GM04504 (cell line): Measurements from ENCODE around the gene MED13L.
"Not testable (repeated sequence)": the region's sequence is repeated elsewhere in the genome, so short reads cannot be mapped to it uniquely, and the experiment has no call there.

Experiments used
- DNase-seq: peaks from one replicate; pipeline ENCODE4 v3.0.0-alpha.2; 2012; ENCODE audit warnings: low read depth

Gene MED13L

DNA sequence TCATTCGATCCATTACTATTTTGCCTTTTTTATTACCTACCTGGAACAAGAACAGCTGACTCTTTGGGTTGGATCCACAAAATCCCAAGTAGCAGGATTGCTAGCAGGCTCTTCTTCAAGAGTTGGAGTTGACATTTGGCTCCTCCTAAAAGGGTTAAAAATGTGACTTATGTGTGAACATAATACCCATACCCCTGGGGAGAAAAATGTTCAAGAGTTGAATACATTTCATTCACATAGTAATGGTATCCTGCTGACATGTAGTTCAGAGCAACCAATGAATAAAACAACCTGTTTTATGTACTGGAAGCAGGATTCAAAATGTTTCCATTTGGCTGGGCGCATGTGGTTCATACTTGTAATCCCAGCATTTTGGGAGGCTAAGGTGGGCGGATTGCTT lies 264.7 kb downstream of the MED13L start:
- DNase-seq: no peak

DNA sequence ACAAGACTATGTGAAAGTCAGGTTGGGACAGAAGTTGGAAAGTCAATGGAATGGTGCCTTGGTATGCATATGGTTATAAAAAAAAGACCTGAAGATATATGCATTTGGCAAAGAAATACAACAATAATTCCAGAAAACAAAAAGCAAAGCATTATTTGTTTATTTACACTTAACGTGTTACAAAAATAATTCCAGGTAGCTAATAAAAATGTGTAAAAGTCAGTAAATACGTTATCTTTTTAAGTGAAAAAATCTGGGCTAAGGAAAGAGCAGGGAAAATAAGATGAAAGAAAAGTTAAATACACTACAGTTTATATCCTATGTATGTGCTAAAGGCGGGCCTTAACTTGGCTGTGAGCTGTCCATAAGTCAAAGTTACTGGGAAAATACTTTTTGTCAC lies 266.3 kb downstream of the MED13L start:
- DNase-seq: no peak

DNA sequence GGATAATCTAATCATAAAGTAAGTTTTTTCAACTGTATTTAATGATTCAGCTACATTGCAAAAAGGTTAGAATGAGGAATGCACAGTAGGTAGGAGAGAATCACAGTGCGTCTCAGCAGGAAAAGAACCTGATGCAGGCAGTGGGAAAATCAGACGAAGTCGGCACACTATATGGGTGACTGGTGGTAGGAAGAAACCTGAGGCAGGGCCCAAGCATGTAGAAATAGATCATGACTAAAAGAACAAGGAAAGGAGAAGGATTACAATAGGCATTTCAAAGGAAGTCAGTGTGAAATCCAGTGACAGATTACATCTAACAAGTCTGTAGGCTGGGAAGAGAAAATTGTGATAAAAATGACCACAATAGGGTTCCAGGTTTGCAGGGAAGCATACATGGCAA lies 267.0 kb downstream of the MED13L start:
- no peak for DNase-seq

DNA sequence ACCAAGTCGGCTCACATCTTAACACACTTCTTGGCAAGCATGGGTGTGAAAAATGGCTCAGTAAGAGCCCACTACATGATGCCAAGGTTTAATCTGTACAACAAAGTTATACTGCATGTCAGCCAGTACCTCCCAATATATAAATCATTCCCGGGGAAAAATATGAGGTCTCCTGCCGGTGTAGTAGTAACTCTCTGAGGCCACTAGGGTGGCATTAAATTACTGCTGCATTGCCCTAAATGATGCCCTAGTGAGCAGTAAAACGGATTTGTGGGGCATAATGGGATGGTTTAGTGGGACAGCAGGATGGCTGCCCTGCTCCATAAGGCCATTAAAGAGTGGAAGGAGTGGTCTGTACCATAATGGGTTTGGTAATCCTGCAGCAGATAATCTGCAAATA lies 267.7 kb downstream of the MED13L start:
- DNase-seq: no peak

DNA sequence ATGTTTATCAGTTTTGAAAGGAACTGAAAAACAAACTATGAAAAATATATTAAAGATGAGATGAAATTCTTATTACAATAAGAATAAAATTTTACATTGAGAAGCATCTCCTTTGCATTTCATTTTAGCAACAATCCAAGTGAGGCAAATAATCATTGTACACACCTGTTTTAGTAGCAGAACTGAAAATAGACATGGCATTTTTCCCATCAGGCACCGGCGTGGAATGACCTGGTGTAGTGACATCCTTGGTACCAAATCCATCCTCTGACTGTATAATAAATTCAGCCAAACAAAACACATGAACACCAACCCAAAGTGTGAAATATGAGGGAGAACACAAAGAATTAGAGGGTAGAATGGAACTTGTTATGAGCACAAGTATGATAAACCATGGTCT lies 271.4 kb downstream of the MED13L start:
- no peak for DNase-seq

DNA sequence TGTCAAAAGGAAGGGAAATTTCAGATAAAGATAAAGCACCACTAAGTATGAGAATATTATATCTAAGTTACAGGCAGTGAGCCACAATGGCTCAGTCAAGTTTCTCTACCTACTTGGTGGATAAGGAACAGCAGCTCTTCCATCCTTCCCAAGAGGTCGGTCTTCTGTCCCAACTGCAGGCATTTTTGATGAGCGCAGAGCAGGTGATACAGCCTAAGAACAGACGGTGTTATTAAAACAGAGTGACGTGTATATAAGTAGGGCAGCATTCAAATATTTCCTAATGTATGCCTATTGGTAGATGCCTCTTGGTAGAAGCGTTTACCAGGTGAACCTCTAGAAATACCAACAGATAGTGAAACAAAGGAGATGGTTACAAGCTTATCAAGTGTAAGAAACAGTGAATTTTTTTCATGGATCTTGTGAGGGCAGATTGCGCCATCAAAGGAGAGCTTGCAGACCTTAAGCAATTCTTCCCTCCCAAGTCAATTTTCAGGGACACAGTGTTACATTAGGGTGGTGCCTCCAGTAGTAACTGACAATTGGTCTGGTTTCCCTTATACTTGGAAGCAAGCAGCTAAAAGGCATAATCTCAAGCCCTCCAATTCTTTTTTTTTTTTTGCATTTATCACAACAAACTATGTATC lies 274.5 kb downstream of the MED13L start:
- DNase-seq: no peak

DNA sequence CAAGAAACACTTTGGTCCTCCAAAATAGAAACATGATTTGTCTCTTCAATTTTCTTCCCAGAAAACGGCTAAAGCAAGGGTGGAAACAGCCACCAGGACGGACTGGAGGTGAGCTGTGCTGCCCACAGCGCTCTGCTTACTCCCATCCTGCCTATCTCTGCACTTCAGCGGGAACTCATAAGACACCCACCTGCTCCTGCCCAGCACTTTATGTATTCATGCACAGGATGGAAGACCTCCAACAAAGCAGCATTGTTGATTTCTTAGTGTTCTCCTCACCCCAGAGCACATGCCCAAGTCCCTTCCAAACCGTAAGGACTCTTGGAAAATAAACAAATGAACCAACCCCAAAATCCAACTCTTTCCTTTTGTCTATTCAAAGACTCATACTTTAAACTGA lies 277.2 kb downstream of the MED13L start:
- no peak for DNase-seq

DNA sequence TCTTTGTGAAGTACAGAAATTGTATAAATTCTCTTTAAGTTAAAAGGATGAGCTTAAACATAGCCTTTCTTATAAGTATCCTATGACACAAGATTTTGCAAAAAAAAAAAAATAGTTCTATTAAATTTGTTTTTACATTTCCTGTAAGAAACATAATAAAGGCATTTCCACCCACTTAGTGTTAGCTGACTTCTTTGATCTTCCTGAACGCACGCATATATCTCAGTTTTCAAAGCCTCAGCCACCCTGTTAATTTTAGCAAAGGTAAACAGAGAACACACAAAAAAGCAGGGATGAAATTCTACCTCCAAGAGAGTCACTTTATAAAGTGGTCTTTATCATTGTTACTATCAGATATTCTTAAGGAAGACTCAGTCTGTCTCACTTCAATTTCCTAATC lies 277.9 kb downstream of the MED13L start:
- DNase-seq: no peak

DNA sequence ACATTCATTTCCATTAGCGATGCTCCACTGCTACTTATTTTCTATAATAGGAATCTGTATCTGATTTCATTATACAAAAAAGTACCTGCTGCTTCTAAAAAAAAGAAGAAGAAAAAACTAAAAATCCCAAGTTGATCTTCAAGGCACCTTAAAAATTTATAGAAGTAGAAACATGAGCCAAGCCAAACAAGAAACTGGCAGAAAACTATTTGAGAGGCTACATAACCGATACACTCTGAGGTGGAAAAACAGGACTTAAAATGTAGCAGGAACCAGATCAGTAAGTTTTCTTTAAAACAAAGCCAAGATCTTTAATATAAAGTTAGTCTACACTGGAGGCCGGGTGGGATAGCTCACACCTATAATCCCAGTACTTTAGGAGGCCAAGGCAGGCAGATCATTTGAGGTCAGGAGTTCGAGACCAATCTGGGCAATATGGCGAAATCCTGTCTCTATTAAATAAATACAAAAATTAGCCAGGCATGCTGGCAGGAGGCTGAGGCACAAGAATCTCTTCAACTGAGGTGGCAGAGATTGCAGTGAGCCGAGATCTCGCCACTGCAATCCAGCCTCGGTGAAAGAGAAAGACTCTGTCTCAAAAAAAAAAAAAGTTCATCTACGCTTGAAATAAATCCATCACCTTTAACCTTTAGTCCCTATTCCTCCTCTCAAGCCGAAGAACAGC lies 278.6 kb downstream of the MED13L start:
- DNase-seq: no peak

DNA sequence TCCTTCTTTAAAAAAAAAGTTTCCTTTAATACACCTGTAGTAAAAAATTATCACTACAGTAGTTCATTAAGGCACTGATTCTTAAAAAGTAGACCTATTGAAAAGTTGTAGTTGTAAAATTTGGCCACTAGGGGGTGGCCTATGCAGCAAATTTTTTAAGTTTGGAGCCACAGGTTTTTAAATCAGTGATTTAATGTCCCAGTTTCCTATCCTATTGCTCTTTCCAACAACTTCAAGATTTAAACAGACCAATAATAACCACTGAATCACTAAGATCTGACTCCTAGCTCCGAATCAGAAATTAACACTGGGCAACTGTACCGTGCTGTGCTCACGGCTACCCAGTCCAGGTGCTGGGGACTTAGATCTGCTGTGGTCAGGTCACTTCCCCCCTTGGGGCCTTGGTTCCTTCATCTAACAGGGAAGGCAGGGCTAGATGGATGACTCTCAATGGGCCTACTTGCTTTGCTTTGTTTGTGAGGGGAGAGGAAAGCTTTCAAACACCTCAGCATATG lies 279.3 kb downstream of the MED13L start:
- peak; percentile 32 for DNase-seq

DNA sequence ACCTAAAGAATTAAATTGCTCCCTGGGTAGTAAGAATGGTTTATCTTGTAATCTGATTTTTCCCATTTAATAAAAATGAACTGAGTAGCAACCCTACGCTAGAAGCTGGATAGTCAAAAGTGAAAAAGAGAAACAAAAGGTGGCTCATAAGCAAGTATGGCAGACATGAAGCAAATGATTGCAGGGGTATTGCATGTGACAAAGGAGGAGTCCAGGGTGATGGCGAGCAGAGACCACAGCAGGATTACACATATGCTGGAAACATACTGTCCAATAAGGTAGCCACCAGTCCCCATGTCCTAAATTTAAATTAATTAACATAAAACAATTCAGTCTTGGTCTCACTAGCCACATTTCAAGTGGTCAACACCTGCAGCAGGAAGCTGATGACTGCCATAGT lies 283.8 kb downstream of the MED13L start:
- DNase-seq: no peak

DNA sequence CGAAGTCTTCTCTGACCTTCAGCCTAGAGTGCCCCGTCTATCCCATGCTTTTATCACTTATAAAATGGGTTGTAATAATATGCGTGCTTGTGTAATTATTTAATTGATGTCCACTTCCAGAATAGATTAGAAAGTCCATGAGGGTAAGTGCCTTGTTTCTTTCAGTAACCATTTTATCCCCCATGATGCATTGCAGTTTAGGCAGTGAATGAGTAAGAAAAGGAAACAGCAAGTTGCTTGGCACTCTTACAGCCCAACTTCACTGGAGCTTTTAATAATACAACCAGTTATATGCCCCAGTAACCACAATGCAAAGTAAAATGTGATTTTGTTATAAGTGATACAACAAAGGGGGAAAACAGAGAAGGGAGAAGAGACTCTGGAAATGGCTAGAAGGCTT lies 287.3 kb downstream of the MED13L start:
- DNase-seq: no peak

DNA sequence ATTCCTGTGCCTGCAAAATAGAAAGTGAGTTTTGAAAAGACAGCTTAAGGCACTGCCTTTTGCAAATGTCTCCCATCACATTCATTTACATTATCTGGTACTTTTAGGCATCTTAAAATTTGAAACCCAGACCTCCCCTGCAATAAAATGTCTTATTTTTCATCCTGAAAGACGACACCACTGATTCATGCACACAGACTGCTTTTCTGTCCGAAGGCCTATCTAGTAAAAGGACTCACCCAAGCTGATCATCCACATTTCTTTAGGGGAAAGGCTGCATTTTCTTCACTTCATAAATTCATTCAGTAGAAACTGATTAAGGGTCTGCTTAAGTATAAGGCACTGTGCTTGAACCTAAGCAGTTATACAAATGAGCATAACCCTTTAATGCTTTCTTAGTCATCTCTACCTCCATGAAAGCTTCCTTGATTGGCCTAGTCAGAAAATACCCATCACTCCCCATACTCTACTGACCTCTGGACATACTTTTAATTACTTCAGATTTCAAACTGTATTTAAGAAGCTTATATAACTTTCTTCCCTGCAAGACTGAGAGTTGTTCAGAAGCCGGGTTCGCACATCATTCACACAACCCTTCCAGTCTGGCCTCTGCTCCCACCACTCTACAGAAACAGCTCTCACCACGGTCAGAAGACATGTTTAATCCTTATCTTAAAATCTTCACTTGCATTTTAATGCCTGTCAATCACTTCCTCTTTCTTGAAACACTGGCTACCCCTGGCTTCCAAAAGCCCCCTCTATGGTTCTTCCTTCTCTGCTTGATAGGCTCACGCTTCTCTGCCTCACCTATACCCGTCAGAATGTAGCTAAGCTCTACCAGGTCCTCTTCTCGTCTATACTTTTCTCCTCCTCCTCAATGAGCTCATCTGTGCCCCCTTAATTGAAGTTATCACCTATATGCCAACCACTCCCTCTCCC lies 288.6 kb downstream of the MED13L start:
- no peak for DNase-seq

DNA sequence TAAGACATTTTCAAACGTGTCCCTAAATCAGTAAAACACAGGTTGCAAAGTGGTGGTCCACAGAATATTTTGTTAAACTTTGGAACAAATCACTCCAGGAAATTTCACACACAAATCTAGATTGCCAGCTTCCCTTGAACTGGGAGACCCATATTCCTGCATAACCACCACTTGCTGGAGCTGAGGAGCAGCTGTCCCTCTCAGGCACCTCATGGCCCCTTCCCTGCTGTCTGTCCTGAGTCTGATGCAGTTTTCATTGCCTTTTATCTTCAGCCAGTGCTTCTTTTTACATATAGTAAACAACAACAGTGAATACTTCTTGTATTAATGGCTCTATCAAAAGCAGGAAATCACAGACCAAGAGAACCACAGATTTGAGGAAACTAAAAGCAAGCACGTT lies 289.3 kb downstream of the MED13L start:
- no peak for DNase-seq

DNA sequence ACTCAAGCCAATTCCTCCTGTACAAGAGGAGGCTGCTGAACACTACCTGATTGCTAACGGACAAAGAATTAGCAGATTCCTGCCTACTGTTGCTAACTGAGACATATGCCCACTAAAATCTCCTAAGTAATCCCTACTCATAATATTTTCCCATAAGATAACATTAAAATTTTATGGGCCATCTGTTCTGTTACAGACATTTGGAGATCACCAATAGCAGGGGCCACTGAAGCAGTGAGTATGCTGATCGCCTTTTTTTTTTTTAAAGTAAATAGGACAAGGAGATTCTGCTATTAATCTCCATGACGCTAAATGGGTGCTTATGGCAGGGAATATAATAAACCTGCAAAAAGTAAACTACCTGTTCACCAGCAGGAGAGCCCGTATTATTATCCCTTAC lies 292.9 kb downstream of the MED13L start:
- no peak for DNase-seq

DNA sequence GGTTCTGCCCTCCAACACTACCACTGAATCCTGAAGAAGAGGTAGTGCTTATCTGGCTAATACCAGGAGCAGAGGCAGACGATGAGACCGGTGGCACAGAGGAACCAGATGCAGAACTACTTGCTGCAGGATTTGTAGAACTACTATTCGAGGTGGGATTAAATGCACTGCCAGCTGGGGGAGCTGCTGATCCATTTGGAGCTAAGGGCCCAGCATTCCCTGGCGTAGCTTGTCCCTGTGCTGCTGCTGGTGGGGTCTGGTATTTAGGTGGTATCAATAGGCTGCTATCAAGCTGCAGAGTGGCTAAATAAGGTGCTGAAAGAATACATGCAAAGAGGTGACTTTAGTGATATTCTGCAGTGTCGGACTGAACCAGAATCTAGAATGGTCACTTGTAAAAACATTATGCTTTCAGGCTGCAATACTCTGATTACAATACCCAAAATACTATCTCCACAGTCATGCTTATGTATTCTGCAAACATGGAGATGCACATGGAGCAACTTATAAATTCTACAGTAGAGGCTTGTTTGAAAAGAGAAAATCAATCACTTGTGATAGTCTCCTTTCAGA lies 294.2 kb downstream of the MED13L start:
- DNase-seq: no peak

DNA sequence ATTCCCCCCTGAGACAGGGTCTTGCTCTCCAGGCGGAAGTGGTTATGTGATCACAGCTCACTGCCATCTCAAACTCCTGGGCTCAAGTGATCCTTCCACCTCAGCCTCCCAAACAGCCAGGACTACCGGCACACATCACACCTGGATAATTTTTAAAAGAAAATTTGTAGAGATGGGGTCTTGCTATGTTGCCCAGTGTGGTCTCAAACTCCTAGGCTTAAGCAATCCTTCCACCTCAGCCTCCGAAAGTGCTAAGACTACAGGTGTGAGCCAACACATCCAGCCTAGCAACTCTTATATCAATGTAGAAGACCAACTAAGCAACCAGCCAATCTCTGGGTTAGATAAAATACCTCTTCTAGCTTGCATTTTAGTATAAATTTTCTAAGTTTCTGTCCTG lies 297.2 kb downstream of the MED13L start:
- no peak for DNase-seq

DNA sequence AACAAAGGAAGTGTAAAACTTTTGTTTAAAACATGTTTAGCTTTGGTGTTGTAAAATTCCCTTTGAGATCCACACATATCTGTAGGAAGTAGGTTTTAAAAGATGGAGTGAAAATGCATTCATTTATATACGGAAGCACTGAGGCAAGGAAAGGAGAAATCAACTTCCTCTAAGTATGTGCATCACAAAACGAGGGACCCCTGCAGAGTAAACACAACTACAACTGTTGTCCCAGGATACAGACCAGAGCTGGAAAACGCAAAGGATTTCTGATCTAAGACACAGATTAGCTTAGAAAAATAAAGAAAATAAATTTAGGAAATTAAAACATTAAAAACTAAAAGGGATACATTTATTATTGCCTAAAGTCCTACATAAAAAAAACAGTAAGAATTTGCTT lies 297.6 kb downstream of the MED13L start:
- DNase-seq: no peak

DNA sequence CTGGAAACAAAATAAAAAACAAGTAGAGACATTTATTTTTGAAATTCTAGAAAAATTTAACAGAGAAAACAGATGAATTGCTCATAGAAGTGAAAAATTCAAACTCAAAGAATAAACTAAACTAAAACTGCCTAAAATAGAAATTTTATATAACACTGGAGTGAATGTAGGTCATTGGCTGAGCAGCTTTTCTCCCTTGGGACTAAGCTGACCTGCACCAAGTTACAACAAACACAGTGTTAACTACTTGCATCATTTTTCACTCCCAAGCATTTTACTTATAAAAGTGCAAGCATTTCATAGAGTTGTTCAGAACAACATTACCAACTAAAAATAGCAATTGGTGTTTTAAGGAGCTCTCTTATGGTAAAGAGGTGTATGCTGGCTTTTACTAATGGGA lies 298.1 kb downstream of the MED13L start:
- no peak for DNase-seq

DNA sequence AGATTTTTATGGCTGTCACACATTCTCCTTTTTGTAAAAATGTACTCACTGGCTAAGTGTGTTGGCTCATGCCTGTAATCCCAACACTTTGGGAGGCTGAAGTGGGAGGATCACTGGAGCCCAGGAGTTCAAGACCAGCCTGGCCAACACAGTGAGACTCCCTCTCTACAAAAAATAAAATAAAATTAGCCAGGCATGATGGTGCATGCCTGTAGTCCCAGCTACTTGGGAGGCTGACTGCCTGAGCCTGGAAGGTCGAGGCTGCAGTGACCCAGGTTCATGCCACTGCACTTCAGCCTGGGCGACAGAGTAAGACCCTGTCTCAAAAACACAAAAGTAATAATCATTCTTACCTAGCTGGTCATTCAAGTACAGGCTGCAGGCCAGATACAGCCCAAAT lies 300.7 kb downstream of the MED13L start:
- DNase-seq: not testable (repeated sequence)

DNA sequence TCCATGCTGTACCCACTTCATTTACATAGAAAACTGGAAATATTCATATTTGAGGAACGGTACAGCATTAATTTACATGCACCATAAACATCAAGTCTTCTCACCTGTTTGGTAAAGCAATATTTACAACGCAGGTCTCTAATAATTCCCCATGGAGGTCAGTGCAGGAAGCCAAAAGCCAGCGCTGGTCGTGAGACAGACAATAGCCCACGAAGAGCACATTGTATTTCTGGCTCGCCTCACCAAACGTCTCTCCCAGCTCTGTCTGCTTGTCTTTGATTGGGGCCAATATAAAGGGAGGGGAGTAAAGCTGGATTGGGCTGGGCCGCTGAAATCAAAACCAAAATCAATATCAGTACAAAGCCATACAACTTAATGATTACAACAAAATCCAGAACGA lies 302.1 kb downstream of the MED13L start:
- no peak for DNase-seq

DNA sequence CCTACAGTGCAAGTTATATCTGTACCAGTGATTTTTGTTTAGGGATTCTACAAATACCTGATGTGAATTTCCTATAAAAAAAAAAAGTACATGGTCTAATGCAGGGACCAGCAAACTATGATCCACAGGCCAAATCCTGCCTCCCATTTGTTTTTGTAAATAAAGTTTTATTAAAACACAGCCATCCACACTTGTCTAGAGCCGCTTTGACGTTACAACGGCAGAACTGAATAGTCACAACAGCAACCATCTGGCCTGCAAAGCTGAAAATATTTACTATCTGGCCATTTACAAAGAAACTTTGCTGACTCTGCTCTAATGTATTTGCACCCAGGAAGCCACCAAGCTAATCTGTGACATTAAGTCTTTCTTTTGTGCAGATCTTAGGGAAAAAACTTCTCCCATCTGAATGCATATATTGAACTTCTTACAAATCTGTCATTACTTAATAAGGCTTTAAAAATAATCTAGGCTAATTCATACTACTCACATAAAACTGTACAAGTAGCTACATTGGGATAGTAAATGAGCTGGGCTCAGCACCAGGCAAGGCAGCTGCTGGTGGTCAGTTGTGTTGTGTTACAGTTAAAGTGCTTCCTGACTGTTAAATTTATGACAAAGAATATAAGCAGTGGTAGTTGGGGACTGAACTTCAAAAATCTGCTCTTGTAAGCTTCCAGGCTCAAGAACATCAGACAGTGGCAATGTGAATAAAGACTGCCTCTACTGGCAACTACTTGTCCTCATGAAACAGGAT lies 303.3 kb downstream of the MED13L start:
- no peak for DNase-seq
